ENCODE data around the gene SLC22A7.

- TF ChIP-seq CTCF (optimal IDR thresholded peaks at IDR 0.05 in 1 of 3, IDR thresholded peaks at IDR 0.05 in 1 of 3, conservative IDR thresholded peaks at IDR 0.05 in 1 of 3; ENCODE audit: extremely low read depth in 1 of 3, insufficient read depth in 2 of 3, low read length in 3 of 3) = no peak
- TF ChIP-seq EZH2 (IDR thresholded peaks at IDR 0.05; ENCODE audit: low read length) = peak; percentile 54
These were observed 23.7 kb upstream of the SLC22A7 start for GRCh38 chr6:43274127-43274915.
